ENCODE data around the gene LIN52. TPM values are rescaled to one million over a fixed set of nuclear protein-coding genes. Genes with fewer than 3 reads are reported as not detected.

Gene LIN52
- total and polyA plus RNA-seq, 2 donors (not counting 3 experiments of a cell fraction or from before 2014, with no cell fraction given): 6.6 to 9.7 TPM

- FAIRE-seq (no peak), DNase-seq (ENCODE audit: low read depth, low spot score) (no peak)
- ChIA-PET POLR2A (no interaction called here), CTCF (interaction anchor here (1.1 kb wide), 1 partner anchor 60 kb away, joined by 4 read pairs; no protein-coding TSS in a partner anchor)
- Histone ChIP-seq H3K9me3 (replicated peaks; ENCODE audit: control insufficient read depth, insufficient read depth, low read length) (no peaks in the 10 kb centered on the region), H3K27ac (ENCODE audit: insufficient read depth, low read depth, low read length) (no peak overlapping the region), H3K79me2 (ENCODE audit: control insufficient read depth, insufficient read depth, low read length) (no peaks in the 10 kb centered on the region), H2AFZ (ENCODE audit: low read depth, low read length) (no peak overlapping the region), H3K36me3 (ENCODE audit: control insufficient read depth in 2 of 2, extremely low read depth in 1 of 2, insufficient read depth in 2 of 2, low read length in 2 of 2) (no peaks in the 10 kb centered on the region), H3K4me3 (replicated peaks in 1 of 3; ENCODE audit: insufficient read depth in 1 of 3, low read depth in 1 of 3, low read length in 3 of 3) (no peak overlapping the region), H3K4me1 (ENCODE audit: control insufficient read depth, extremely low read depth, insufficient read depth, low read length) (no peaks in the 10 kb centered on the region), H4K20me1 (replicated peaks; ENCODE audit: control insufficient read depth, extremely low read depth, insufficient read depth, low read length) (no peaks in the 10 kb centered on the region), H3K4me2 (ENCODE audit: insufficient read depth, low read length) (no peak overlapping the region), H3K9me1 (replicated peaks; ENCODE audit: control insufficient read depth, extremely low read depth, insufficient read depth, low read length) (no peaks in the 10 kb centered on the region), H3K27me3 (ENCODE audit: control insufficient read depth in 2 of 2, insufficient read depth in 2 of 2, low read length in 2 of 2) (no peaks in the 10 kb centered on the region), H3K9ac (replicated peaks; ENCODE audit: extremely low read depth, insufficient read depth, low read length) (no peak overlapping the region)
- dilution Hi-C loops (cut with MboI; ENCODE audit: extremely low pct_ligation_motif_present, low sequenced_read_pairs): no loop called here
- intact Hi-C loops (cut with micrococcal nuclease): loop anchor here (5.0 kb wide), 1 partner anchor 83 kb away; the partner anchor contains the start of genes COQ6 and FAM161B
- BruUV-seq (replicated peaks): no TSS peak
- TF ChIP-seq MYC (IDR thresholded peaks at IDR 0.05; ENCODE audit: low read depth, low read length): no peak
- no peak for TF ChIP-seq GATA2 (IDR thresholded peaks at IDR 0.05; ENCODE audit: insufficient read depth, insufficient read length, low read depth, low read length)
- no peak for TF ChIP-seq POLR2A (IDR thresholded peaks at IDR 0.05; ENCODE audit: low read depth, low read length)
- TF ChIP-seq EZH2 (IDR thresholded peaks at IDR 0.05; ENCODE audit: borderline replicate concordance, low read depth, low read length, severe bottlenecking): no peak
- TF ChIP-seq POLR2AphosphoS5 (IDR thresholded peaks at IDR 0.05; ENCODE audit: insufficient read depth, low read depth, low read length): no peak
- no peak for TF ChIP-seq MAX (IDR thresholded peaks at IDR 0.05; ENCODE audit: insufficient read depth, insufficient read length)
- no peak for TF ChIP-seq FOS (IDR thresholded peaks at IDR 0.05; ENCODE audit: borderline replicate concordance, insufficient read depth, low read length)
- TF ChIP-seq JUN (IDR thresholded peaks at IDR 0.05; ENCODE audit: borderline replicate concordance, insufficient read depth, insufficient read length, low read depth): no peak
- TF ChIP-seq, protein P1, sequence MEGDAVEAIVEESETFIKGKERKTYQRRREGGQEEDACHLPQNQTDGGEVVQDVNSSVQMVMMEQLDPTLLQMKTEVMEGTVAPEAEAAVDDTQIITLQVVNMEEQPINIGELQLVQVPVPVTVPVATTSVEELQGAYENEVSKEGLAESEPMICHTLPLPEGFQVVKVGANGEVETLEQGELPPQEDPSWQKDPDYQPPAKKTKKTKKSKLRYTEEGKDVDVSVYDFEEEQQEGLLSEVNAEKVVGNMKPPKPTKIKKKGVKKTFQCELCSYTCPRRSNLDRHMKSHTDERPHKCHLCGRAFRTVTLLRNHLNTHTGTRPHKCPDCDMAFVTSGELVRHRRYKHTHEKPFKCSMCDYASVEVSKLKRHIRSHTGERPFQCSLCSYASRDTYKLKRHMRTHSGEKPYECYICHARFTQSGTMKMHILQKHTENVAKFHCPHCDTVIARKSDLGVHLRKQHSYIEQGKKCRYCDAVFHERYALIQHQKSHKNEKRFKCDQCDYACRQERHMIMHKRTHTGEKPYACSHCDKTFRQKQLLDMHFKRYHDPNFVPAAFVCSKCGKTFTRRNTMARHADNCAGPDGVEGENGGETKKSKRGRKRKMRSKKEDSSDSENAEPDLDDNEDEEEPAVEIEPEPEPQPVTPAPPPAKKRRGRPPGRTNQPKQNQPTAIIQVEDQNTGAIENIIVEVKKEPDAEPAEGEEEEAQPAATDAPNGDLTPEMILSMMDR (IDR thresholded peaks at IDR 0.05; ENCODE audit: extremely low read depth in 1 of 2, insufficient read depth in 1 of 2, low read depth in 1 of 2, low read length in 2 of 2): no peak
Measured at GRCh38 chr14:74035556-74035955, 49.2 kb upstream of the LIN52 start.

All from endothelial cell of umbilical vein (primary cell).